Measurements from ENCODE around the gene RUVBL2. TPM values are rescaled to one million over a fixed set of nuclear protein-coding genes. Genes with fewer than 3 reads are reported as not detected.
A peak's percentile ranks its signal among the peaks of the same experiment; 100 is the strongest.

Gene RUVBL2
- total RNA-seq, 1 experiment from 2014 or later: 165 TPM

- CTCF ChIA-PET: no interaction called here
- H3K4me1 ChIP-seq: peaks cover 13% of the 10 kb centered on the region; the same call in 1 of the 2 replicates
- intact Hi-C loops (cut with micrococcal nuclease; ENCODE audit: unreplicated experiment): loop anchor here (5.0 to 10.0 kb wide), 2 partner anchors 82 to 234 kb away; partner anchors contain the start of gene KCNA7
Observed at GRCh38 chr19:48990400-48990799, 3.3 kb upstream of the RUVBL2 start.

GRCh38 chr19:48991011-48991609 lies 2.6 kb upstream of the RUVBL2 start:
- H3K4me1 ChIP-seq: peaks cover 13% of the 10 kb centered on the region; the same call in 1 of the 2 replicates
- no peaks in the 10 kb centered on the region for H3K9me3 Mint-ChIP-seq (ENCODE audit: unreplicated experiment)
- H3K36me3 Mint-ChIP-seq (ENCODE audit: insufficient read depth, unreplicated experiment): peaks cover 71% of the 10 kb centered on the region
- H3K4me3 Mint-ChIP-seq (ENCODE audit: unreplicated experiment): peak overlapping the region; percentile 99
- BruUV-seq (replicated peaks): no TSS peak
- DNase-seq: no peak
- H3K4me1 Mint-ChIP-seq (ENCODE audit: low read depth, unreplicated experiment): peaks cover 32% of the 10 kb centered on the region
- peaks cover 5% of the 10 kb centered on the region; the same call in 1 of the 2 replicates for H3K36me3 ChIP-seq (ENCODE audit: control insufficient read depth, insufficient read depth, low read length)
- peak overlapping the region; percentile 65 for H3K27ac Mint-ChIP-seq (ENCODE audit: unreplicated experiment)
- ChIA-PET POLR2A (no interaction called here), CTCF (interaction anchor here (1.6 to 2.9 kb wide), 2 partner anchors 28 to 107 kb away, joined by 5 to 51 read pairs; partner anchors contain the start of gene LHB)
- no peaks in the 10 kb centered on the region for H3K9me3 ChIP-seq
- H3K4me3 ChIP-seq (ENCODE audit: low read depth, low read length): no peak overlapping the region
- TF ChIP-seq, protein P1, sequence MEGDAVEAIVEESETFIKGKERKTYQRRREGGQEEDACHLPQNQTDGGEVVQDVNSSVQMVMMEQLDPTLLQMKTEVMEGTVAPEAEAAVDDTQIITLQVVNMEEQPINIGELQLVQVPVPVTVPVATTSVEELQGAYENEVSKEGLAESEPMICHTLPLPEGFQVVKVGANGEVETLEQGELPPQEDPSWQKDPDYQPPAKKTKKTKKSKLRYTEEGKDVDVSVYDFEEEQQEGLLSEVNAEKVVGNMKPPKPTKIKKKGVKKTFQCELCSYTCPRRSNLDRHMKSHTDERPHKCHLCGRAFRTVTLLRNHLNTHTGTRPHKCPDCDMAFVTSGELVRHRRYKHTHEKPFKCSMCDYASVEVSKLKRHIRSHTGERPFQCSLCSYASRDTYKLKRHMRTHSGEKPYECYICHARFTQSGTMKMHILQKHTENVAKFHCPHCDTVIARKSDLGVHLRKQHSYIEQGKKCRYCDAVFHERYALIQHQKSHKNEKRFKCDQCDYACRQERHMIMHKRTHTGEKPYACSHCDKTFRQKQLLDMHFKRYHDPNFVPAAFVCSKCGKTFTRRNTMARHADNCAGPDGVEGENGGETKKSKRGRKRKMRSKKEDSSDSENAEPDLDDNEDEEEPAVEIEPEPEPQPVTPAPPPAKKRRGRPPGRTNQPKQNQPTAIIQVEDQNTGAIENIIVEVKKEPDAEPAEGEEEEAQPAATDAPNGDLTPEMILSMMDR (IDR thresholded peaks at IDR 0.05; ENCODE audit: insufficient read depth in 1 of 2, low read depth in 1 of 2, low read length in 1 of 2, severe bottlenecking in 1 of 2, unreplicated experiment in 1 of 2): no peak
- no peaks in the 10 kb centered on the region for H3K27me3 ChIP-seq (replicated peaks; ENCODE audit: control insufficient read depth, insufficient read depth, low read length)
- no peaks in the 10 kb centered on the region for H3K27me3 Mint-ChIP-seq (ENCODE audit: insufficient read depth, unreplicated experiment)
- intact Hi-C loops (cut with micrococcal nuclease; ENCODE audit: unreplicated experiment): loop anchor here (5.0 to 10.0 kb wide), 2 partner anchors 81 to 234 kb away; partner anchors contain the start of gene KCNA7

More at GRCh38 chr19:48990400-48990799, 3.3 kb upstream of the RUVBL2 start:
- peaks cover 78% of the 10 kb centered on the region for H3K36me3 Mint-ChIP-seq (ENCODE audit: insufficient read depth, unreplicated experiment)
- H3K9me3 Mint-ChIP-seq (ENCODE audit: unreplicated experiment): no peaks in the 10 kb centered on the region
- H3K9me3 ChIP-seq: no peaks in the 10 kb centered on the region
- no peak overlapping the region for H3K4me3 ChIP-seq (ENCODE audit: low read depth, low read length)
- H3K4me1 Mint-ChIP-seq (ENCODE audit: low read depth, unreplicated experiment): peaks cover 31% of the 10 kb centered on the region
- H3K36me3 ChIP-seq (ENCODE audit: control insufficient read depth, insufficient read depth, low read length): peaks cover 5% of the 10 kb centered on the region; the same call in 1 of the 2 replicates
- H3K4me3 Mint-ChIP-seq (ENCODE audit: unreplicated experiment): peak overlapping the region; percentile 5
- H3K27me3 ChIP-seq (replicated peaks; ENCODE audit: control insufficient read depth, insufficient read depth, low read length): no peaks in the 10 kb centered on the region
- H3K27ac Mint-ChIP-seq (ENCODE audit: unreplicated experiment): peak overlapping the region; percentile 65
- no TSS peak for BruUV-seq (replicated peaks)
- POLR2A ChIA-PET: no interaction called here
- H3K27me3 Mint-ChIP-seq (ENCODE audit: insufficient read depth, unreplicated experiment): no peaks in the 10 kb centered on the region
- DNase-seq: no peak
- TF ChIP-seq, protein P1 (IDR thresholded peaks at IDR 0.05; ENCODE audit: insufficient read depth in 1 of 2, low read depth in 1 of 2, low read length in 1 of 2, severe bottlenecking in 1 of 2, unreplicated experiment in 1 of 2): no peak

- peaks cover 66% of the 10 kb centered on the region for H3K36me3 Mint-ChIP-seq (ENCODE audit: insufficient read depth, unreplicated experiment)
- ChIA-PET CTCF (interaction anchor here (0.6 to 2.9 kb wide), 9 partner anchors 9 to 136 kb away, joined by 4 to 51 read pairs (median 6); partner anchors contain the start of gene LHB), POLR2A (interaction anchor here (1.0 to 2.5 kb wide), 3 partner anchors 9 to 92 kb away, joined by 3 to 14 read pairs (median 12); partner anchors contain the start of gene NUCB1)
- DNase-seq: peak; percentile 59 to 69
- TF ChIP-seq, protein P1 (IDR thresholded peaks at IDR 0.05; ENCODE audit: insufficient read depth in 1 of 2, low read depth in 1 of 2, low read length in 1 of 2, severe bottlenecking in 1 of 2, unreplicated experiment in 1 of 2): no peak
- Histone ChIP-seq H3K4me3 (ENCODE audit: low read depth, low read length) (peak overlapping the region; percentile 77), H3K9me3 (no peaks in the 10 kb centered on the region), H3K4me1 (peaks cover 13% of the 10 kb centered on the region; the same call in 1 of the 2 replicates), H3K36me3 (ENCODE audit: control insufficient read depth, insufficient read depth, low read length) (peaks cover 4% of the 10 kb centered on the region; the same call in 1 of the 2 replicates), H3K27me3 (replicated peaks; ENCODE audit: control insufficient read depth, insufficient read depth, low read length) (no peaks in the 10 kb centered on the region)
- H3K27ac Mint-ChIP-seq (ENCODE audit: unreplicated experiment): peak overlapping the region; percentile 97
- peak overlapping the region; percentile 99 for H3K4me3 Mint-ChIP-seq (ENCODE audit: unreplicated experiment)
- H3K4me1 Mint-ChIP-seq (ENCODE audit: low read depth, unreplicated experiment): peaks cover 32% of the 10 kb centered on the region
- no TSS peak for BruUV-seq (replicated peaks)
- intact Hi-C loops (cut with micrococcal nuclease; ENCODE audit: unreplicated experiment): loop anchor here (2.0 to 10.0 kb wide), 4 partner anchors 29 to 233 kb away; partner anchors contain the start of genes CGB7 and KCNA7
- H3K27me3 Mint-ChIP-seq (ENCODE audit: insufficient read depth, unreplicated experiment): no peaks in the 10 kb centered on the region
- H3K9me3 Mint-ChIP-seq (ENCODE audit: unreplicated experiment): no peaks in the 10 kb centered on the region
Observed at GRCh38 chr19:48991873-48992580, 1.7 kb upstream of the RUVBL2 start.

Data from Caco-2 (cell line).